ENCODE measurements around the gene CHST8. TPM values are rescaled to one million over a fixed set of nuclear protein-coding genes. Genes with fewer than 3 reads are reported as not detected.

CHST8 gene
- total RNA-seq, 1 donor: not detected

- Histone ChIP-seq H3K27me3 (ENCODE audit: insufficient read depth, low read length) (no peaks in the 10 kb centered on the region), H3K4me3 (ENCODE audit: insufficient read depth, low read length) (no peak overlapping the region), H3K27ac (ENCODE audit: low read depth, low read length) (no peak overlapping the region), H4K20me1 (ENCODE audit: insufficient read depth, low read length) (no peaks in the 10 kb centered on the region), H3K4me1 (ENCODE audit: insufficient read depth, low read length) (no peaks in the 10 kb centered on the region), H3K79me2 (ENCODE audit: insufficient read depth, low read length) (no peaks in the 10 kb centered on the region), H3K9me3 (ENCODE audit: low read depth, low read length) (no peaks in the 10 kb centered on the region), H3K36me3 (ENCODE audit: insufficient read depth, low read length) (no peaks in the 10 kb centered on the region), H2AFZ (ENCODE audit: low read length) (no peak overlapping the region), H3K4me2 (ENCODE audit: insufficient read depth, low read length) (no peak overlapping the region)
- no peak for DNase-seq (ENCODE audit: insufficient read length, low spot score, missing footprints)
- TF ChIP-seq, protein P1, sequence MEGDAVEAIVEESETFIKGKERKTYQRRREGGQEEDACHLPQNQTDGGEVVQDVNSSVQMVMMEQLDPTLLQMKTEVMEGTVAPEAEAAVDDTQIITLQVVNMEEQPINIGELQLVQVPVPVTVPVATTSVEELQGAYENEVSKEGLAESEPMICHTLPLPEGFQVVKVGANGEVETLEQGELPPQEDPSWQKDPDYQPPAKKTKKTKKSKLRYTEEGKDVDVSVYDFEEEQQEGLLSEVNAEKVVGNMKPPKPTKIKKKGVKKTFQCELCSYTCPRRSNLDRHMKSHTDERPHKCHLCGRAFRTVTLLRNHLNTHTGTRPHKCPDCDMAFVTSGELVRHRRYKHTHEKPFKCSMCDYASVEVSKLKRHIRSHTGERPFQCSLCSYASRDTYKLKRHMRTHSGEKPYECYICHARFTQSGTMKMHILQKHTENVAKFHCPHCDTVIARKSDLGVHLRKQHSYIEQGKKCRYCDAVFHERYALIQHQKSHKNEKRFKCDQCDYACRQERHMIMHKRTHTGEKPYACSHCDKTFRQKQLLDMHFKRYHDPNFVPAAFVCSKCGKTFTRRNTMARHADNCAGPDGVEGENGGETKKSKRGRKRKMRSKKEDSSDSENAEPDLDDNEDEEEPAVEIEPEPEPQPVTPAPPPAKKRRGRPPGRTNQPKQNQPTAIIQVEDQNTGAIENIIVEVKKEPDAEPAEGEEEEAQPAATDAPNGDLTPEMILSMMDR (IDR thresholded peaks at IDR 0.05; ENCODE audit: extremely low read depth, low read depth, low read length): no peak
Observed at GRCh38 chr19:33673258-33673875, 51.6 kb downstream of the CHST8 start.

GRCh38 chr19:33673996-33674625 lies 52.4 kb downstream of the CHST8 start:
- no peak overlapping the region for H3K4me3 ChIP-seq (ENCODE audit: insufficient read depth, low read length)
- no peak overlapping the region for H3K4me2 ChIP-seq (ENCODE audit: insufficient read depth, low read length)
- TF ChIP-seq, protein P1 (IDR thresholded peaks at IDR 0.05; ENCODE audit: extremely low read depth, low read depth, low read length): no peak
- no peak for DNase-seq (ENCODE audit: insufficient read length, low spot score, missing footprints)
- H3K4me1 ChIP-seq (ENCODE audit: insufficient read depth, low read length): no peaks in the 10 kb centered on the region
- H3K79me2 ChIP-seq (ENCODE audit: insufficient read depth, low read length): no peaks in the 10 kb centered on the region
- H3K9me3 ChIP-seq (ENCODE audit: low read depth, low read length): no peaks in the 10 kb centered on the region
- no peaks in the 10 kb centered on the region for H3K27me3 ChIP-seq (ENCODE audit: insufficient read depth, low read length)
- no peaks in the 10 kb centered on the region for H3K36me3 ChIP-seq (ENCODE audit: insufficient read depth, low read length)
- H4K20me1 ChIP-seq (ENCODE audit: insufficient read depth, low read length): no peaks in the 10 kb centered on the region
- H2AFZ ChIP-seq (ENCODE audit: low read length): no peak overlapping the region
- no peak overlapping the region for H3K27ac ChIP-seq (ENCODE audit: low read depth, low read length)

- H3K27me3 ChIP-seq (ENCODE audit: insufficient read depth, low read length): no peaks in the 10 kb centered on the region
- no peaks in the 10 kb centered on the region for H3K79me2 ChIP-seq (ENCODE audit: insufficient read depth, low read length)
- no peak overlapping the region for H3K4me3 ChIP-seq (ENCODE audit: insufficient read depth, low read length)
- H3K9me3 ChIP-seq (ENCODE audit: low read depth, low read length): no peaks in the 10 kb centered on the region
- no peak overlapping the region for H3K27ac ChIP-seq (ENCODE audit: low read depth, low read length)
- H4K20me1 ChIP-seq (ENCODE audit: insufficient read depth, low read length): no peaks in the 10 kb centered on the region
- DNase-seq (ENCODE audit: insufficient read length, low spot score, missing footprints): no peak
- no peaks in the 10 kb centered on the region for H3K36me3 ChIP-seq (ENCODE audit: insufficient read depth, low read length)
- H2AFZ ChIP-seq (ENCODE audit: low read length): no peak overlapping the region
- TF ChIP-seq, protein P1 (IDR thresholded peaks at IDR 0.05; ENCODE audit: extremely low read depth, low read depth, low read length): no peak
- H3K4me1 ChIP-seq (ENCODE audit: insufficient read depth, low read length): no peaks in the 10 kb centered on the region
- no peak overlapping the region for H3K4me2 ChIP-seq (ENCODE audit: insufficient read depth, low read length)
Observed at GRCh38 chr19:33674626-33675367, 53.0 kb downstream of the CHST8 start.

Measured in osteoblast (primary cell).